Esophagus (tissue), 2 donors: ENCODE data around the gene COL4A1. TPM values are rescaled to one million over a fixed set of nuclear protein-coding genes. Genes with fewer than 3 reads are reported as not detected.

Experiments
- H3K27ac ChIP-seq, 2 donors: one replicate each; pipeline ENCODE4 v1.5.1; 2013; ENCODE audit warnings: low read depth in 2 of 2, mild to moderate bottlenecking in 2 of 2, inconsistent platforms in 1 of 2, low read length in 1 of 2, moderate library complexity in 1 of 2
- H3K27me3 ChIP-seq, 2 donors: one replicate each; pipeline ENCODE4 v1.6.1; 2013; ENCODE audit warnings: low read length in 2 of 2, control low read depth in 1 of 2, mild to moderate bottlenecking in 1 of 2; ENCODE audit not compliant: insufficient read depth in 2 of 2, control insufficient read depth in 1 of 2
- H3K36me3 ChIP-seq, 2 donors: one replicate each; pipeline ENCODE4 v1.6.1; 2013; ENCODE audit warnings: low read length in 1 of 2; ENCODE audit not compliant: control insufficient read depth in 2 of 2, insufficient read depth in 2 of 2
- H3K4me1 ChIP-seq, 2 donors: one replicate each; pipeline ENCODE4 v1.6.1; 2013; ENCODE audit warnings: low read length in 1 of 2; ENCODE audit not compliant: control insufficient read depth in 2 of 2, insufficient read depth in 2 of 2
- H3K4me3 ChIP-seq, 2 donors: one replicate each; pipeline ENCODE4 v1.5.1; 2013; ENCODE audit warnings: low read length in 2 of 2, mild to moderate bottlenecking in 2 of 2, low read depth in 1 of 2, moderate library complexity in 1 of 2
- H3K9me3 ChIP-seq, 2 donors: one replicate each; pipeline ENCODE4 v1.6.1; 2013; ENCODE audit warnings: mild to moderate bottlenecking in 2 of 2, low read depth in 1 of 2, low read length in 1 of 2, moderate library complexity in 1 of 2; ENCODE audit not compliant: control insufficient read depth in 2 of 2, insufficient read depth in 1 of 2
- WGBS, 2 donors: extraction: QIAGEN DNeasy Blood & Tissue Kit; methylation state at CpG; one replicate each; pipeline ENCODE4 v1.1.7; 2013; 5-methylcytosine and 5-hydroxymethylcytosine counted together
- polyA plus RNA-seq, 2 donors: library from polyadenylated mRNA; stranded (reverse); fragments of 200-250 nt; gene quantifications; one replicate each; pipeline ENCODE4 v1.2.3, GENCODE V29; 2013
- donor health status: healthy with polysubstance abuse.
- donor health status: Bipolar disorder and iron deficiency.

COL4A1 gene
- polyA plus RNA-seq, 2 donors, result 10.4 to 23.7 TPM

DNA sequence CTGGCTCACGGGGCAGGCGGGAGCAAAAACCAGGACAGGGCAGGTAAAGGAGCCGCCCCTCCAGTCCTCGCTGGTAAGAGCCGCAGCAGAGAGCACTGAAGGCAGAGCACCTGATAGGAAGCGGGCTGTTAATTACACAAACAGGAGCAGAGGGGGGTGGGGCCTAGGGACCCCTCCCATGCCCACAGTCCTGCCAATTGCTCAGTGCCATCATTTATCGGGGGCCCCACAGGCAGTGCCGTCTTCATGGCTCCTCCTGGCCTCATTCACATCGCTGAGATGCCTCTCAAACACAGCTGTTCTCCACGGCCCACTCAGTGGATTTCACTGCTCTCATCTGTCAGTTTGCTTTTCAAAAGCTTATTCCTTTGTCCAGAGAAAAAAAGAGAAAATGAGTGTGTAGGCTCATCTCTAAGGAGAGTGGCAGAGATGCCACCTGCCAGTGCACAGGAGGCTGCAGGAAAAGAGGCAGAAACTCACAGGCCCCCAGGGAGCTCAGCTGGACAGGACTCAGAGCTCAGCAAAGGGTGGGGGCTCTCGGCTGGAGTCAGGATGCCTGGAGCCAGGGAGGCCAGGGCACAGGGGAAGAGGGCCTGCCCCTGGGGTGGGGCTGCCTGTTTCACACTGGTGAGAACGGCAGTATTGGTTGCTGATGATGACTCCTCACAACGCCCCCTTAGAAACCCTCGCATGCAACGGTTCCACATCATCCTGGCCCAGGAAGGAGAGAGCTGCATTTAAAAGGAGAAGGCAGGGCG lies 174.6 kb downstream of the COL4A1 start:
- Histone ChIP-seq H3K4me1 (no peaks in the 10 kb centered on the region), H3K27me3 (no peaks in the 10 kb centered on the region), H3K36me3 (no peaks in the 10 kb centered on the region), H3K27ac (no peak overlapping the region), H3K9me3 (no peaks in the 10 kb centered on the region), H3K4me3 (no peak overlapping the region)
- WGBS, 2 donors, result 72 to 81% methylated on average over 16 of the region's 16 CpGs

DNA sequence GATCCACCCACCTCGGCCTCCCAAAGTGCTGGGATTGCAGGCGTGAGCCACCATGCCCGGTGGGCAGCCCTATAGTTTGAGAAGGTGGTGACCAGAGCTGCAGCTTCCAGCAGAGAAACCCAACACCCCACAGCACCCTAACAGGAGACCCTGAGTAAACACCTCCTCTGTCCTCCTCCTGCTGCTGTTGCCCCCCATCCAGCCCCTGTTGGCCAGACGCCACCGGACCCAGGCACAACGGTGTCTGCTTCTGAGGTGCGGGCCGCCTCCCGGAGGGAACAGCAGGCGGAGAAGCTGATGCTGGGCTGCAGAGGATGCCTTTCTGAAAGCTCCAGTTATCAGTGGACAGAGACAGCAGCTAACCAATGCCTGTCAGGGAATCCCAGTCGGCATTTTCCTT lies 175.5 kb downstream of the COL4A1 start:
- WGBS, 2 donors, result 83 to 87% methylated on average over 11 of the region's 11 CpGs
- peaks cover 0 to 10% of the 10 kb centered on the region in 2 donors for H3K4me1 ChIP-seq
- no peaks in the 10 kb centered on the region for H3K9me3 ChIP-seq
- no peaks in the 10 kb centered on the region for H3K27me3 ChIP-seq
- H3K27ac ChIP-seq, result no peak overlapping the region
- H3K36me3 ChIP-seq, result no peaks in the 10 kb centered on the region
- H3K4me3 ChIP-seq, result no peak overlapping the region

- Histone ChIP-seq H3K27me3 (no peaks in the 10 kb centered on the region), H3K9me3 (no peaks in the 10 kb centered on the region), H3K4me3 (no peak overlapping the region), H3K4me1 (peaks cover 0 to 13% of the 10 kb centered on the region in 2 donors), H3K36me3 (no peaks in the 10 kb centered on the region), H3K27ac (no peak overlapping the region)
- 89 to 95% methylated on average over 3 of the region's 3 CpGs for WGBS, 2 donors
These were observed 176.5 kb downstream of the COL4A1 start for GRCh38 chr13:110130431-110130830.

DNA sequence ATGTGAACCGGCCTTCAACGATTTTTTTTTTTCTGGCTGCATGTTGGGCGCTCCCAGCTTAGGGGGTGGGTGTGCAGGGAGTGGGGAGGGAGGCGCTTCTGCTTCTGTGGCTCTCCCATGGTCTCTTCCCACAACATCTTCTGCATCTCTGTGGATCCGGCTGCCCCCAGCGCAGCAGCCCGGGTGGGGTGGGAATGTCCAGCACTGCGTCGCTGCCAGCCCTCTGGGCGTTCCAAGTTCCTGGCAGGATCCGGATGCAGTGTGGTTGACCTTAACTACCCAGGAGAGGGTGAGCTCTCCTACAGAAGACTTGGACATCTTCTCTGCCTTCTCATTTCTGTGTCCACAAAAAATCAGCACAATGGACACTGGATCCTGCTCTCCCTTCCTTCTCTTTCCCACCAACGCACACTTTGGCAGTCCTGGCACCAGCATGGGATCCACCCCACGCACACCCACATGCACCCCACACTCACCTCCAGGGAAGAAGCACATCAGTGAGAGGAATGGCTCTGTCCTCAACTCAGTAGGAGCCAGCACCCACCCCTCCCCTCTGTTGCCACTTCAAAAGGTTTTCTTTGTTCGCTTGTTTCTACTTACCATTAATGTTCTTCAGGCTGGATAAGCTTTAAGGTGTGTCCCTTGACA lies 177.3 kb downstream of the COL4A1 start:
- H3K4me1 ChIP-seq, result peaks cover 0 to 13% of the 10 kb centered on the region in 2 donors
- WGBS, 2 donors, result 81 to 83% methylated on average over 14 of the region's 14 CpGs

GRCh38 chr13:110129076-110129475 lies 177.9 kb downstream of the COL4A1 start:
- H3K36me3 ChIP-seq, result no peaks in the 10 kb centered on the region
- no peak overlapping the region for H3K27ac ChIP-seq
- no peaks in the 10 kb centered on the region for H3K9me3 ChIP-seq
- no peaks in the 10 kb centered on the region for H3K27me3 ChIP-seq
- peaks cover 0 to 13% of the 10 kb centered on the region in 2 donors for H3K4me1 ChIP-seq
- no peak overlapping the region for H3K4me3 ChIP-seq
- 86 to 87% methylated on average over 17 of the region's 17 CpGs for WGBS, 2 donors

More for the DNA sequence above, 177.3 kb downstream of the COL4A1 start:
- no peaks in the 10 kb centered on the region for H3K9me3 ChIP-seq
- H3K36me3 ChIP-seq, result no peaks in the 10 kb centered on the region
- no peak overlapping the region for H3K4me3 ChIP-seq
- H3K27ac ChIP-seq, result no peak overlapping the region
- H3K27me3 ChIP-seq, result no peaks in the 10 kb centered on the region

- Histone ChIP-seq H3K27ac (no peak overlapping the region), H3K4me1 (peaks cover 0 to 13% of the 10 kb centered on the region in 2 donors), H3K36me3 (no peaks in the 10 kb centered on the region), H3K27me3 (no peaks in the 10 kb centered on the region), H3K9me3 (no peaks in the 10 kb centered on the region), H3K4me3 (no peak overlapping the region)
- WGBS, 2 donors, result 68 to 71% methylated on average over 8 of the region's 8 CpGs
These were observed 178.4 kb downstream of the COL4A1 start for GRCh38 chr13:110128546-110128945.

DNA sequence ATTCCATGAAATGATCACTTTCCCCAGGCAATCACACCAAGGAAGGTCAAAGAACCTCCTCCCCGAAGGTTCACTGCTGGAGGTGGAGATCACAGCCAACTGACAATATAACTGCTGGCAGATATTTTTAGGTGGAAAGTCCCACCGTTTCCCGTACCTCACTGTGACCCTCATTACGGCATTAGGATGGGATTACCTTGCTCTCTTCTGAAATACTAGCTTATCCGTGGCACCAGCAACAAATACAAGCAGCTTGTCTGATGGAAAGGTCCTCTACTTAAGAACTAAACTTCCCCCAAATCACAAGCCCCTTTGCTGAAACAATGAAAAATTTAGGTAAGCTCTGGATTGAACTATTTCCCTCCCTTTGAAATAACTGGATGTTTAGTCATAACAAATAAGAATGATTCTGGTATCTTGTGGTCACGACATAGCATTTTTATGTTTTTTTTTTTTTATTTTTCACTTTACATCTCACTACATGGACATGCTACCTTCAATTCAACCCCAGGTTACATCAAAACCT lies 178.9 kb downstream of the COL4A1 start:
- H3K36me3 ChIP-seq, result no peaks in the 10 kb centered on the region
- no peaks in the 10 kb centered on the region for H3K9me3 ChIP-seq
- peaks cover 5 to 13% of the 10 kb centered on the region in 2 donors for H3K4me1 ChIP-seq
- H3K27me3 ChIP-seq, result no peaks in the 10 kb centered on the region
- H3K27ac ChIP-seq, result no peak overlapping the region
- H3K4me3 ChIP-seq, result no peak overlapping the region
- WGBS, 2 donors, result 59% methylated on average over 6 of the region's 6 CpGs

DNA sequence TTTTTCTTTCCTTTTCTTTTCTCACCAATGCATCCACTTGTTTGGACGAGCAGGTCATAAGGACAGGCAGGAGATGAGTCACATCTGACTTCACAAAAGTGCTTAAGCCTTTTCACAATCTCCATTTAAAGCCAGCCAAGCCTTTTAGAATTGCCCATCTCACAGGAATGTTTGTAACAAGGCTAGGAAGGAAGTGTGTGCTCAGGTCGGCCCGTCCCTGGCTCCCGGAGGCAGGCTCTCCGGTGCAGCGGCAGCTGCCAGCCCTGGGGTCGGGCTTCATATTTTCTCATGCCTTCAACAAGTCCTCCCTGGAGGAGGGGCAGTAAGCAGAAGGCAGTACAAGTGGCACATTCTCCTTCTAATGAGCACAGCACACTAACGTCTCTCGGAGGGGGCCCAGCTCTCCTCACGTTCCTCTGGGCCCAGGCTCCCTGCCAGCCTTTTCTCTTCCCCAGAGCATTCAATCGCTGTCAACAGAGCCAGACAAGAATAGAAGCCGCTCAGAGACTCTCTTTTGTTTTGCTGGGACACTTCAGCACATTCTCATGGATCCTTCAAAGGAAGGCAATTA lies 180.5 kb downstream of the COL4A1 start:
- no peaks in the 10 kb centered on the region for H3K36me3 ChIP-seq
- no peak overlapping the region for H3K4me3 ChIP-seq
- no peaks in the 10 kb centered on the region for H3K27me3 ChIP-seq
- WGBS, 2 donors, result 6 to 16% methylated on average over 12 of the region's 12 CpGs
- peak overlapping the region; percentile 79 to 84 for H3K27ac ChIP-seq
- no peaks in the 10 kb centered on the region for H3K9me3 ChIP-seq
- H3K4me1 ChIP-seq, result peaks cover 7 to 13% of the 10 kb centered on the region in 2 donors

- Histone ChIP-seq H3K4me3 (no peak overlapping the region), H3K4me1 (peaks cover 7 to 13% of the 10 kb centered on the region in 2 donors), H3K9me3 (no peaks in the 10 kb centered on the region), H3K36me3 (no peaks in the 10 kb centered on the region), H3K27me3 (no peaks in the 10 kb centered on the region), H3K27ac (peak overlapping the region; percentile 30 to 43)
- WGBS, 2 donors, result 91% methylated on average over 10 of the region's 10 CpGs
These were observed 181.2 kb downstream of the COL4A1 start for GRCh38 chr13:110125613-110126272.
